ENCODE data around the gene COX7B2. TPM values are rescaled to one million over a fixed set of nuclear protein-coding genes. Genes with fewer than 3 reads are reported as not detected.
A peak's percentile ranks its signal among the peaks of the same experiment; 100 is the strongest.

The COX7B2 gene
- polyA plus RNA-seq, 4 donors: not detected

GRCh38 chr4:46874811-46875210 is 34.2 kb downstream of the COX7B2 start:
- Histone ChIP-seq H3K9me3 (ENCODE audit: control insufficient read depth in 2 of 2, insufficient read depth in 1 of 2, low read depth in 1 of 2, low read length in 1 of 2) (no peaks in the 10 kb centered on the region), H3K36me3 (ENCODE audit: control insufficient read depth in 3 of 3, insufficient read depth in 2 of 3, low read depth in 1 of 3, low read length in 3 of 3) (no peaks in the 10 kb centered on the region), H3K4me1 (ENCODE audit: control insufficient read depth in 3 of 3, insufficient read depth in 2 of 3, low read depth in 1 of 3, low read length in 2 of 3) (no peaks in the 10 kb centered on the region), H3K27me3 (ENCODE audit: control insufficient read depth in 3 of 3, insufficient read depth in 3 of 3, low read length in 3 of 3) (no peaks in the 10 kb centered on the region), H3K27ac (ENCODE audit: low read depth in 1 of 3, low read length in 2 of 3) (no peak overlapping the region), H3K4me3 (ENCODE audit: low read depth in 1 of 3, low read length in 3 of 3) (no peak overlapping the region)
- no peak for FAIRE-seq
- DNase-seq: peak in 1 of 2 donors; percentile 2
- WGBS, 3 donors: 39 to 50% (median 48%) methylated on average over 1 of the region's 1 CpG

DNA sequence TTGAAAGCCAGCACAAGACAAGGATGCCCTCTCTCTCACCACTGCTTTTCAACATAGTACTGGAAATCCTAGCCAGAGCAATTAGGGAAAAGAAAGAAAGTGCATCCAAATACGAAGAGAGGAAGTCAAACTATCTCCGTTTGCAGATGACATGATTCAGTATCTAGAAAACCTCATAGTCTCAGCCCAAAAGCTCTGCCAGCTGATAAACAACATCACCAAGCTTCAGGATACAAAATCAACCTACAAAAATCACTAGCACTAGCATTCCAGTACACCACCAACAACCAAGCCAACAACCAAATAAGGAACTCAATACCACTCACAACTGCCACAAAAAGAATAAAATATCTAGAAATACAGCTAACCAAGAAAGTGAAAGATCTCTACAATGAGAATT is 38.6 kb downstream of the COX7B2 start:
- no peaks in the 10 kb centered on the region for H3K9me3 ChIP-seq (ENCODE audit: control insufficient read depth in 2 of 2, insufficient read depth in 1 of 2, low read depth in 1 of 2, low read length in 1 of 2)
- FAIRE-seq: no peak
- H3K27ac ChIP-seq (ENCODE audit: low read depth in 1 of 3, low read length in 2 of 3): no peak overlapping the region
- no peaks in the 10 kb centered on the region for H3K36me3 ChIP-seq (ENCODE audit: control insufficient read depth in 3 of 3, insufficient read depth in 2 of 3, low read depth in 1 of 3, low read length in 3 of 3)
- no peak for DNase-seq
- no peaks in the 10 kb centered on the region for H3K27me3 ChIP-seq (ENCODE audit: control insufficient read depth in 3 of 3, insufficient read depth in 3 of 3, low read length in 3 of 3)
- H3K4me3 ChIP-seq (ENCODE audit: low read depth in 1 of 3, low read length in 3 of 3): no peak overlapping the region
- WGBS, 3 donors: 65 to 77% (median 71%) methylated on average over 2 of the region's 2 CpGs
- H3K4me1 ChIP-seq (ENCODE audit: control insufficient read depth in 3 of 3, insufficient read depth in 2 of 3, low read depth in 1 of 3, low read length in 2 of 3): no peaks in the 10 kb centered on the region

DNA sequence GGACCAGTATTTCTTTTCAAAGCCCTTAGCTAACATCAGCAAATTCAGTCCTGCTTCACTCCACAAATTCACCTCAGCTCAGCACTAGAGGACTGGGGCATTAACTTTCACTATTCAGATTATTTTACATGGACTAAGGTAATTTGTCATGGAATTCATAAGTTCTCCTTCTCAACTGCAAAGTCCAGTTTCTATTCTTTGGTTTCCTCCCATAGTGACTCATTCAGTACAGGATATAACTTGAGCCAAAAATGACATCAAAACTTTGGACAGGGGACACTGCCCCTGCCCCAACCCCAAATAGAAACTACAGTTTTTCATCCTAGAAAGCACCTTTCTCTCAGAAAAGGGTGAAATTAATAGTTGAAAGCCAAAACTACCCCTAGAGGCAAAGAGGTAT is 52.7 kb downstream of the COX7B2 start:
- no peaks in the 10 kb centered on the region for H3K4me1 ChIP-seq (ENCODE audit: control insufficient read depth in 3 of 3, insufficient read depth in 2 of 3, low read depth in 1 of 3, low read length in 2 of 3)
- H3K9me3 ChIP-seq (ENCODE audit: control insufficient read depth in 2 of 2, insufficient read depth in 1 of 2, low read depth in 1 of 2, low read length in 1 of 2): no peaks in the 10 kb centered on the region
- no peak overlapping the region for H3K4me3 ChIP-seq (ENCODE audit: low read depth in 1 of 3, low read length in 3 of 3)
- FAIRE-seq (no peak), DNase-seq (no peak)
- H3K27me3 ChIP-seq (ENCODE audit: control insufficient read depth in 3 of 3, insufficient read depth in 3 of 3, low read length in 3 of 3): no peaks in the 10 kb centered on the region
- no peak overlapping the region for H3K27ac ChIP-seq (ENCODE audit: low read depth in 1 of 3, low read length in 2 of 3)
- H3K36me3 ChIP-seq (ENCODE audit: control insufficient read depth in 3 of 3, insufficient read depth in 2 of 3, low read depth in 1 of 3, low read length in 3 of 3): no peaks in the 10 kb centered on the region

DNA sequence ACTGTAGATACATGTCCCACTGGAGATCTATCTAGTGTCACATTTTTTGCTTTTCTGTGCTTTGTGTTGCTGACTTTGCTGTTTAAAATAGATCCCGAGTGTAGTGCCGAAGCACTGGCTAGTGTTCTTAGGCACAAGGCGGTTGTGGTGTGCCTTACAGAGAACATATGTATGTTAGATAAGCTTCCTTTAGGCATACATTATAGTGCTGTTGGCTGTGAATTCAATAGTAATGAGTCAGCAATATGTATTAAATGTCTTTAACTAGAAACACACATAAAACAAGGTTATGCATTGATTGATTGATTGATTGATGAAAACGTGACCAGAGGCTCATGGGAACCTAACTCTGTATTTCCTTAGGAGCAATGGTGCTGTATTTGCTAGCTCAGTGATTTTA is 56.2 kb downstream of the COX7B2 start:
- Histone ChIP-seq H3K4me1 (ENCODE audit: control insufficient read depth in 3 of 3, insufficient read depth in 2 of 3, low read depth in 1 of 3, low read length in 2 of 3) (no peaks in the 10 kb centered on the region), H3K4me3 (ENCODE audit: low read depth in 1 of 3, low read length in 3 of 3) (no peak overlapping the region), H3K27me3 (ENCODE audit: control insufficient read depth in 3 of 3, insufficient read depth in 3 of 3, low read length in 3 of 3) (no peaks in the 10 kb centered on the region), H3K36me3 (ENCODE audit: control insufficient read depth in 3 of 3, insufficient read depth in 2 of 3, low read depth in 1 of 3, low read length in 3 of 3) (no peaks in the 10 kb centered on the region), H3K27ac (ENCODE audit: low read depth in 1 of 3, low read length in 2 of 3) (no peak overlapping the region), H3K9me3 (ENCODE audit: control insufficient read depth in 2 of 2, insufficient read depth in 1 of 2, low read depth in 1 of 2, low read length in 1 of 2) (no peaks in the 10 kb centered on the region)
- FAIRE-seq (no peak), DNase-seq (no peak)
- WGBS, 3 donors: 77 to 88% (median 78%) methylated on average over 4 of the region's 4 CpGs

DNA sequence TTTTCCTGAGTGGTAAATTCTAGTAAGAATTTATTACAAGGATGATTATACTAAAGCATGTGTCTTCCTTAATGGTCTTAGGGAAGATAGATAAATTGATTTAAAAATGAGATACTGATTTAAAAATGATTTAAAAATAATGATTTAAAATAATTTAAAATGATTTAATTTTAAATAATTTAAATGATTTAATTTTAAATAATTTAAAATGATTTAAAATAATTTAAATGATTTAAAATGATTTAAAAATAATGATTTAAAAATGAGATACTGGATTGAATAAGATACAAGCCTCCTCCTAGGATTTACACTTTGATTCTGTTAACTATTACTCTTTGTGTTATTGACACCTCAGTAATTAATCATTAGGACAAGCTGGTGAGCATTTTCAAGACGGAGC is 59.0 kb downstream of the COX7B2 start:
- WGBS, 3 donors: 86 to 90% (median 88%) methylated on average over 1 of the region's 1 CpG
- Histone ChIP-seq H3K4me3 (ENCODE audit: low read depth in 1 of 3, low read length in 3 of 3) (no peak overlapping the region), H3K9me3 (ENCODE audit: control insufficient read depth in 2 of 2, insufficient read depth in 1 of 2, low read depth in 1 of 2, low read length in 1 of 2) (no peaks in the 10 kb centered on the region), H3K36me3 (ENCODE audit: control insufficient read depth in 3 of 3, insufficient read depth in 2 of 3, low read depth in 1 of 3, low read length in 3 of 3) (no peaks in the 10 kb centered on the region), H3K27me3 (ENCODE audit: control insufficient read depth in 3 of 3, insufficient read depth in 3 of 3, low read length in 3 of 3) (no peaks in the 10 kb centered on the region), H3K4me1 (ENCODE audit: control insufficient read depth in 3 of 3, insufficient read depth in 2 of 3, low read depth in 1 of 3, low read length in 2 of 3) (no peaks in the 10 kb centered on the region), H3K27ac (ENCODE audit: low read depth in 1 of 3, low read length in 2 of 3) (no peak overlapping the region)
- DNase-seq: no peak
- FAIRE-seq: peak; percentile 94

- no peak for FAIRE-seq
- H3K36me3 ChIP-seq (ENCODE audit: control insufficient read depth in 3 of 3, insufficient read depth in 2 of 3, low read depth in 1 of 3, low read length in 3 of 3): no peaks in the 10 kb centered on the region
- no peak overlapping the region for H3K4me3 ChIP-seq (ENCODE audit: low read depth in 1 of 3, low read length in 3 of 3)
- H3K9me3 ChIP-seq (ENCODE audit: control insufficient read depth in 2 of 2, insufficient read depth in 1 of 2, low read depth in 1 of 2, low read length in 1 of 2): no peaks in the 10 kb centered on the region
- no peaks in the 10 kb centered on the region for H3K27me3 ChIP-seq (ENCODE audit: control insufficient read depth in 3 of 3, insufficient read depth in 3 of 3, low read length in 3 of 3)
- peak; percentile 38 to 71 for DNase-seq
- no peaks in the 10 kb centered on the region for H3K4me1 ChIP-seq (ENCODE audit: control insufficient read depth in 3 of 3, insufficient read depth in 2 of 3, low read depth in 1 of 3, low read length in 2 of 3)
- no peak overlapping the region for H3K27ac ChIP-seq (ENCODE audit: low read depth in 1 of 3, low read length in 2 of 3)
- WGBS, 3 donors: 4 to 6% (median 6%) methylated on average over 8 of the region's 8 CpGs
Observed at GRCh38 chr4:46844325-46844917, 64.6 kb downstream of the COX7B2 start.

DNA sequence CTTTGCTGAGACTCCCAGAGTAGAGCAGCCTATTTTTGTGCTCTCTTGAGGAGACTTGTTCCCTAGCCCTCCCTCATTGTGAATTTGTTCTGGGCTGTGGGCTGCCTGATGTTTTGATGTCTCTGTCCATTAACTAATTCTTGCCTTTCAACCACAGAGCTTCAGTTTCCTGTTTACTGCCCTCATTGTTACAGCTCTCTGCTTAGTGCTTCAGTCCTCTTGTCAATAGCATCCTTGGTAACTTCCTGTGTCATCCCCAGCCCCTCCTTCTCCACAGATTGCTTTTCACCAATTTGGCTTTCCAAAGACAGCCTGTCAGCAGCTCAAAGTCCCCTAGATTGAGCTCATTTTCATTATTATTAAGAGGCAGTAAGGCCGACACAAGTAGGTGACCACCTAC is 69.9 kb downstream of the COX7B2 start:
- FAIRE-seq (no peak), DNase-seq (no peak)
- no peak overlapping the region for H3K27ac ChIP-seq (ENCODE audit: low read depth in 1 of 3, low read length in 2 of 3)
- H3K4me3 ChIP-seq (ENCODE audit: low read depth in 1 of 3, low read length in 3 of 3): no peak overlapping the region
- WGBS, 3 donors: 61 to 84% (median 67%) methylated on average over 1 of the region's 1 CpG
- no peaks in the 10 kb centered on the region for H3K9me3 ChIP-seq (ENCODE audit: control insufficient read depth in 2 of 2, insufficient read depth in 1 of 2, low read depth in 1 of 2, low read length in 1 of 2)
- H3K36me3 ChIP-seq (ENCODE audit: control insufficient read depth in 3 of 3, insufficient read depth in 2 of 3, low read depth in 1 of 3, low read length in 3 of 3): no peaks in the 10 kb centered on the region
- no peaks in the 10 kb centered on the region for H3K4me1 ChIP-seq (ENCODE audit: control insufficient read depth in 3 of 3, insufficient read depth in 2 of 3, low read depth in 1 of 3, low read length in 2 of 3)
- no peaks in the 10 kb centered on the region for H3K27me3 ChIP-seq (ENCODE audit: control insufficient read depth in 3 of 3, insufficient read depth in 3 of 3, low read length in 3 of 3)

- no peaks in the 10 kb centered on the region for H3K27me3 ChIP-seq (ENCODE audit: control insufficient read depth in 3 of 3, insufficient read depth in 3 of 3, low read length in 3 of 3)
- no peak for DNase-seq
- no peak overlapping the region for H3K27ac ChIP-seq (ENCODE audit: low read depth in 1 of 3, low read length in 2 of 3)
- H3K4me3 ChIP-seq (ENCODE audit: low read depth in 1 of 3, low read length in 3 of 3): no peak overlapping the region
- no peak for FAIRE-seq
- H3K36me3 ChIP-seq (ENCODE audit: control insufficient read depth in 3 of 3, insufficient read depth in 2 of 3, low read depth in 1 of 3, low read length in 3 of 3): no peaks in the 10 kb centered on the region
- 22 to 57% (median 55%) methylated on average over 2 of the region's 2 CpGs for WGBS, 3 donors
- H3K4me1 ChIP-seq (ENCODE audit: control insufficient read depth in 3 of 3, insufficient read depth in 2 of 3, low read depth in 1 of 3, low read length in 2 of 3): no peaks in the 10 kb centered on the region
- no peaks in the 10 kb centered on the region for H3K9me3 ChIP-seq (ENCODE audit: control insufficient read depth in 2 of 2, insufficient read depth in 1 of 2, low read depth in 1 of 2, low read length in 1 of 2)
Observed at GRCh38 chr4:46837639-46838038, 71.4 kb downstream of the COX7B2 start.

GRCh38 chr4:46836584-46836983 is 72.5 kb downstream of the COX7B2 start:
- Histone ChIP-seq H3K27me3 (ENCODE audit: control insufficient read depth in 3 of 3, insufficient read depth in 3 of 3, low read length in 3 of 3) (no peaks in the 10 kb centered on the region), H3K4me3 (ENCODE audit: low read depth in 1 of 3, low read length in 3 of 3) (no peak overlapping the region), H3K4me1 (ENCODE audit: control insufficient read depth in 3 of 3, insufficient read depth in 2 of 3, low read depth in 1 of 3, low read length in 2 of 3) (no peaks in the 10 kb centered on the region), H3K27ac (ENCODE audit: low read depth in 1 of 3, low read length in 2 of 3) (no peak overlapping the region), H3K36me3 (ENCODE audit: control insufficient read depth in 3 of 3, insufficient read depth in 2 of 3, low read depth in 1 of 3, low read length in 3 of 3) (no peaks in the 10 kb centered on the region), H3K9me3 (ENCODE audit: control insufficient read depth in 2 of 2, insufficient read depth in 1 of 2, low read depth in 1 of 2, low read length in 1 of 2) (no peaks in the 10 kb centered on the region)
- no peak for FAIRE-seq
- no peak for DNase-seq
- 92 to 94% (median 94%) methylated on average over 4 of the region's 4 CpGs for WGBS, 3 donors

All from small intestine (tissue), 7 donors.